AG04449 (cell line): ENCODE measurements around the gene RAPGEF3.

Experiments
- CTCF ChIA-PET: fragments of 350-600 bp; formaldehyde crosslinking; extraction: SDS; loops from one replicate; lab custom pipeline; 2021; ENCODE audit warnings: antibody characterized with exemption; lab: Yijun Ruan, JAX
- POLR2A ChIA-PET: fragments of 400-600, 350-600 bp; formaldehyde crosslinking; extraction: SDS; loops from one replicate; lab custom pipeline; 2020; ENCODE audit warnings: antibody characterized with exemption, inconsistent platforms; lab: Yijun Ruan, JAX
- DNase-seq: peaks from one replicate; pipeline ENCODE4 v3.0.0-alpha.2; 2010; ENCODE audit warnings: low read depth, low spot score
- H3K4me3 ChIP-seq: 2 replicates; pipeline ENCODE4 v1.5.1; 2011; ENCODE audit warnings: low read depth, mild to moderate bottlenecking, control low read depth, low read length
- CTCF ChIP-seq: IDR thresholded peaks from one replicate; pipeline ENCODE4 v1.5.1; 2011; ENCODE audit warnings: mild to moderate bottlenecking, moderate library complexity, low read length, control low read depth, inconsistent platforms; ENCODE audit not compliant: insufficient read depth; ENCODE audit errors: missing control alignments

RAPGEF3 gene

GRCh38 chr12:47742253-47742825 is 16.3 kb downstream of the RAPGEF3 start:
- ChIA-PET CTCF (interaction anchor here (0.6 to 36.9 kb wide), 43 partner anchors 14 to 935 kb away, joined by 3 to 1419 read pairs (median 4); partner anchors contain the start of genes ENDOU, RAPGEF3, RPAP3 and SLC48A1), POLR2A (no interaction called here)
- no peak overlapping the region for H3K4me3 ChIP-seq
- peak; percentile 97 for TF ChIP-seq CTCF
- DNase-seq, result no peak

- CTCF ChIA-PET, result interaction anchor here (0.6 to 36.9 kb wide), 29 partner anchors 13 to 222 kb away, joined by 3 to 1419 read pairs (median 5); partner anchors contain the start of genes ENDOU, RAPGEF3, RPAP3 and SLC48A1
- POLR2A ChIA-PET, result interaction anchor here (1.2 kb wide), 1 partner anchor 17 kb away, joined by 3 read pairs; the partner anchor contains the start of gene RAPGEF3
- H3K4me3 ChIP-seq, result no peak overlapping the region
- no peak for DNase-seq
- no peak for TF ChIP-seq CTCF
These were observed 17.4 kb downstream of the RAPGEF3 start for GRCh38 chr12:47741340-47741703.

GRCh38 chr12:47740606-47741339 is 17.9 kb downstream of the RAPGEF3 start:
- POLR2A ChIA-PET, result interaction anchor here (1.2 kb wide), 1 partner anchor 18 kb away, joined by 3 read pairs; the partner anchor contains the start of gene RAPGEF3
- DNase-seq, result no peak
- no peak overlapping the region for H3K4me3 ChIP-seq
- CTCF ChIA-PET, result interaction anchor here (1.1 to 36.9 kb wide), 10 partner anchors 12 to 209 kb away, joined by 3 to 1419 read pairs (median 92); partner anchors contain the start of genes ENDOU, RAPGEF3 and SLC48A1
- no peak for TF ChIP-seq CTCF

GRCh38 chr12:47739979-47740378 is 18.7 kb downstream of the RAPGEF3 start:
- DNase-seq, result no peak
- no peak overlapping the region for H3K4me3 ChIP-seq
- POLR2A ChIA-PET, result no interaction called here
- CTCF ChIA-PET, result interaction anchor here (1.0 to 36.9 kb wide), 8 partner anchors 11 to 210 kb away, joined by 3 to 1419 read pairs (median 230); partner anchors contain the start of genes ENDOU, RAPGEF3 and SLC48A1
- TF ChIP-seq CTCF, result no peak

- ChIA-PET CTCF (interaction anchor here (1.0 to 36.9 kb wide), 6 partner anchors 11 to 100 kb away, joined by 3 to 1419 read pairs (median 328); partner anchors contain the start of genes ENDOU, RAPGEF3 and SLC48A1), POLR2A (no interaction called here)
- no peak overlapping the region for H3K4me3 ChIP-seq
- no peak for TF ChIP-seq CTCF
- no peak for DNase-seq
These were observed 19.4 kb downstream of the RAPGEF3 start for GRCh38 chr12:47739297-47739696.
